Heart left ventricle (tissue), 16 donors: ENCODE results near the gene ABCB7. TPM values are rescaled to one million over a fixed set of nuclear protein-coding genes. Genes with fewer than 3 reads are reported as not detected.
"Not testable (repeated sequence)": the region's sequence is repeated elsewhere in the genome, so short reads cannot be mapped to it uniquely, and the experiment has no call there.

Experiments
- ATAC-seq, 4 donors: fragments of 200-7000 bp; cut with Tn5 transposase; one replicate each; pipeline ENCODE4 v1.9.1; 2020 to 2022; ENCODE audit warnings: moderate library complexity in 4 of 4, mild to moderate bottlenecking in 3 of 4, moderate number of reproducible peaks in 1 of 4
- DNase-seq, 5 donors: peaks; one replicate each; pipeline ENCODE4 v3.0.0-alpha.2; 2020
- H3K27ac ChIP-seq, 12 donors: fragments of 200-600 bp; sonication (generic) in 4 of 12; one replicate each; pipeline versions ENCODE4 v1.5.0 to v1.8.0; 2016 to 2022; ENCODE audit warnings: mild to moderate bottlenecking in 2 of 12
- H3K27me3 ChIP-seq, 9 donors: fragments of 200-600 bp; sonication (generic) in 2 of 9; one replicate each; pipeline versions ENCODE4 v1.5.1 to v1.8.0; 2016 to 2022; ENCODE audit warnings: mild to moderate bottlenecking in 3 of 9
- H3K36me3 ChIP-seq, 9 donors: fragments of 200-600 bp; sonication (generic) in 2 of 9; one replicate each; pipeline versions ENCODE4 v1.5.0 to v1.8.0; 2018 to 2022; ENCODE audit warnings: mild to moderate bottlenecking in 2 of 9
- H3K4me1 ChIP-seq, 12 donors: fragments of 200-600 bp; sonication (generic) in 4 of 12; one replicate each; pipeline versions ENCODE4 v1.5.0 to v1.8.0; 2016 to 2022; ENCODE audit warnings: mild to moderate bottlenecking in 3 of 12
- H3K4me3 ChIP-seq, 12 donors: fragments of 200-600 bp; sonication (generic) in 4 of 12; one replicate each; pipeline versions ENCODE4 v1.5.0 to v1.8.0; 2017 to 2022; ENCODE audit warnings: mild to moderate bottlenecking in 9 of 12, moderate library complexity in 4 of 12
- H3K9me3 ChIP-seq, 12 donors: fragments of 200-600 bp; sonication (generic) in 4 of 12; one replicate each; pipeline versions ENCODE4 v1.5.0 to v1.8.0; 2016 to 2022; ENCODE audit warnings: mild to moderate bottlenecking in 1 of 12
- CTCF ChIP-seq, 12 donors: fragments of 200-600 bp; sonication (generic) in 4 of 12; IDR thresholded peaks; one replicate each; pipeline versions ENCODE4 v1.5.0 to v1.8.0; 2018 to 2022; ENCODE audit warnings: antibody characterized with exemption in 12 of 12, mild to moderate bottlenecking in 5 of 12
- POLR2A ChIP-seq, 2 donors: fragments of 450-650 bp; IDR thresholded peaks; one replicate each; pipeline ENCODE4 v1.6.1; 2017; ENCODE audit warnings: antibody characterized with exemption in 2 of 2, mild to moderate bottlenecking in 2 of 2, moderate library complexity in 2 of 2
- WGBS, 4 donors: extraction: QIAGEN DNeasy Blood & Tissue Kit in 2 of 4; methylation state at CpG; one replicate each; pipeline versions ENCODE4 v1.1.5 to v1.1.7; 2013 to 2018; 5-methylcytosine and 5-hydroxymethylcytosine counted together
- intact Hi-C, 10 donors: fragments of 100-400 bp; cut with DNase I; formaldehyde crosslinking; loops; one replicate each; pipeline versions ENCODE4 v1.11.1 to v1.14.2; 2022
- polyA plus RNA-seq, 2 donors: library from polyadenylated mRNA; stranded (reverse); fragments of 200-250 nt; gene quantifications; one replicate each; pipeline ENCODE4 v1.2.3, GENCODE V29; 2013
- total RNA-seq, 9 donors: library from RNA; depleted of rRNA in 2 of 9; stranded (reverse); fragments of >200 nt in 2 of 9; fragmentation: NEBNext Ultra II Directional in 3 of 9; extraction: Animal tissue kit (Norgen Biotek cat#: 25700) in 3 of 9; gene quantifications; one replicate each; pipeline versions ENCODE4 v1.1.0 to v1.2.4, GENCODE V29; 2016 to 2023
- donor health status: ischemic (EF 13 %, LVEDD 7.1; RV severe dilation, severe dysfunction).
- donor health status: healthy with polysubstance abuse.
- donor health status: DM: no; HTN: yes; CAD: no.
- donor health status: DM: no; HTN: no; CAD: no.
- donor health status: ischemic (EF 25% LVEDD 6.9; RV normal size, moderate dysfunction).
- donor health status: ischemic (EF 25% LVEDD 5.7; RV mildly dilated, moderate dysfunction).
- donor health status: healthy.
- donor health status: DM: yes; HTN: yes; CAD: no.
- donor health status: ischemic (EF 35%, LVEDD 5.7; RV mildly dilated, moderate dysfunction).
- donor health status: nonischemic (EF 11% LVEDD 7.7; RV severe dilation, severe dysfunction).
- donor health status: DM: yes; HTN: yes; CAD: no.
- donor health status: PGD.
- donor health status: ischemic (EF 29% LVEDD 5.4; RV normal size, mild dysfunction).
- donor health status: nonischemic (EF 23%, LVEDD 6.1; RV moderate dilation, normal function).

Gene ABCB7
- total and polyA plus RNA-seq, 11 donors: 14.4 to 58.5 (median 32.8) TPM

GRCh38 chrX:75067931-75068330, 88.2 kb downstream of the ABCB7 start:
- no peak for DNase-seq
- no peak for ATAC-seq
- Histone ChIP-seq H3K27ac (no peak overlapping the region), H3K27me3 (no peaks in the 10 kb centered on the region), H3K9me3 (no peaks in the 10 kb centered on the region), H3K36me3 (peaks cover 0 to 62% (median 7%) of the 10 kb centered on the region in 9 donors), H3K4me1 (no peaks in the 10 kb centered on the region), H3K4me3 (no peak overlapping the region)
- WGBS, 4 donors: 90 to 100% (median 96%) methylated on average over 2 of the region's 2 CpGs
- no peak for TF ChIP-seq CTCF (IDR thresholded peaks at IDR 0.05)
- TF ChIP-seq POLR2A (IDR thresholded peaks at IDR 0.05): no peak
- intact Hi-C loops: no loop called here

GRCh38 chrX:75061701-75062100, 94.4 kb downstream of the ABCB7 start:
- H3K36me3 ChIP-seq: peaks cover 0 to 54% (median 0%) of the 10 kb centered on the region in 9 donors
- no peaks in the 10 kb centered on the region for H3K9me3 ChIP-seq
- no peak overlapping the region for H3K27ac ChIP-seq
- H3K27me3 ChIP-seq: no peaks in the 10 kb centered on the region
- WGBS, 4 donors: 59 to 75% (median 67%) methylated on average over 1 of the region's 1 CpG
- DNase-seq: no peak
- intact Hi-C loops: no loop called here
- H3K4me1 ChIP-seq: no peaks in the 10 kb centered on the region
- no peak for ATAC-seq
- no peak overlapping the region for H3K4me3 ChIP-seq
- no peak for TF ChIP-seq CTCF (IDR thresholded peaks at IDR 0.05)
- TF ChIP-seq POLR2A (IDR thresholded peaks at IDR 0.05): no peak

- no peak for TF ChIP-seq CTCF (IDR thresholded peaks at IDR 0.05)
- no peak for TF ChIP-seq POLR2A (IDR thresholded peaks at IDR 0.05)
- Histone ChIP-seq H3K36me3 (peaks cover 0 to 23% (median 0%) of the 10 kb centered on the region in 9 donors), H3K4me1 (no peaks in the 10 kb centered on the region), H3K27ac (no peak overlapping the region), H3K9me3 (no peaks in the 10 kb centered on the region), H3K27me3 (no peaks in the 10 kb centered on the region), H3K4me3 (no peak overlapping the region)
- ATAC-seq (no peak), DNase-seq (no peak)
- intact Hi-C loops: no loop called here
- WGBS, 4 donors: 62 to 95% (median 77%) methylated on average over 1 of the region's 1 CpG
These were observed 105.0 kb downstream of the ABCB7 start for GRCh38 chrX:75051047-75051446.

- Histone ChIP-seq H3K4me3 (no peak overlapping the region), H3K27me3 (no peaks in the 10 kb centered on the region), H3K27ac (no peak overlapping the region), H3K36me3 (no peaks in the 10 kb centered on the region), H3K9me3 (peaks cover 0 to 19% (median 0%) of the 10 kb centered on the region in 12 donors), H3K4me1 (no peaks in the 10 kb centered on the region)
- intact Hi-C loops: loop anchor here in 1 of 10 donors (10.0 kb wide), 1 partner anchor 559 kb away; no protein-coding TSS in a partner anchor
- no peak for DNase-seq
- TF ChIP-seq POLR2A (IDR thresholded peaks at IDR 0.05) (no peak), CTCF (IDR thresholded peaks at IDR 0.05) (no peak)
- ATAC-seq: no peak
These were observed 110.7 kb downstream of the ABCB7 start for GRCh38 chrX:75045369-75045768.

GRCh38 chrX:75044142-75044541, 111.9 kb downstream of the ABCB7 start:
- H3K36me3 ChIP-seq, H3K27ac ChIP-seq, ATAC-seq, H3K4me1 ChIP-seq, H3K4me3 ChIP-seq, DNase-seq, H3K27me3 ChIP-seq: not testable (repeated sequence)
- intact Hi-C loops: loop anchor here in 1 of 10 donors (10.0 kb wide), 1 partner anchor 561 kb away; no protein-coding TSS in a partner anchor
- 85 to 93% (median 87%) methylated on average over 2 to 4 of the region's 4 CpGs for WGBS, 4 donors
- H3K9me3 ChIP-seq: peaks cover 0 to 19% (median 0%) of the 10 kb centered on the region in 12 donors
